GM21786 (cell line): ENCODE results near the gene GMCL2.
"Not testable (repeated sequence)": the region's sequence is repeated elsewhere in the genome, so short reads cannot be mapped to it uniquely, and the experiment has no call there.

ENCODE experiments used
- ATAC-seq: cut with Tn5 transposase; IDR thresholded peaks from one replicate; pipeline ENCODE4 v1.9.1; 2021; ENCODE audit not compliant: unreplicated experiment

GMCL2 gene, protein sequence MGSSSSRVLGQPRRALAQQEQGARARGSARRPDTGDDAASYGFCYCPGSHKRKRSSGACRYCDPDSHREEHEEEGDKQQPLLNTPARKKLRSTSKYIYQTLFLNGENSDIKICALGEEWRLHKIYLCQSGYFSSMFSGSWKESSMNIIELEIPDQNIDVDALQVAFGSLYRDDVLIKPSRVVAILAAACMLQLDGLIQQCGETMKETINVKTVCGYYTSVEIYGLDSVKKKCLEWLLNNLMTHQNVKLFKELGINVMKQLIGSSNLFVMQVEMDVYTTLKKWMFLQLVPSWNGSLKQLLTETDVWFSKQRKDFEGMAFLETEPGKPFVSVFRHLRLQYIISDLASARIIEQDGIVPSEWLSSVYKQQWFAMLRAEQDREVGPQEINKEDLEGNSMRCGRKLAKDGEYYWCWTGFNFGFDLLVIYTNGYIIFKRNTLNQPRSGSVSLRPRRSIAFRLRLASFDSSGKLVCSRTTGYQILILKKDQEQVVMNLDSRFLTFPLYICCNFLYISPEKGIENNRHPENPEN

DNA sequence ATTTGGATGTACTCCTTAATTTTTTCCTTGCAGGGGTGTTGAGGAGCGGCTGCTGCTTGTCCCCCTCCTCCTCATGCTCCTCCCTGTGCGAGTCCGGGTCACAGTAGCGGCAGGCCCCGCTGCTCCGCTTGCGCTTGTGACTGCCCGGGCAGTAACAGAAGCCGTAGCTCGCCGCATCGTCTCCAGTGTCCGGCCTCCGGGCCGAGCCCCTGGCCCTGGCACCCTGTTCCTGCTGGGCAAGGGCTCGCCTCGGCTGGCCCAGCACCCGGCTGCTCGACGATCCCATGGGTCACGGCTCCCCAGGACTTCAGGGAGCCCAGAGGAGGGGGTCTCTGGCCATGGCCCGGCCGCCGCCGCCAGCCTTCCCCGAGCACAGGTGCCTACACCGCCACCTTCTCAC lies at the start of gene GMCL2:
TSS of gene GMCL2 (minus strand) at position 358 of the 400 bp plus-strand sequence. CDS start at position 286, 72 bp downstream.
- ATAC-seq: no peak

DNA sequence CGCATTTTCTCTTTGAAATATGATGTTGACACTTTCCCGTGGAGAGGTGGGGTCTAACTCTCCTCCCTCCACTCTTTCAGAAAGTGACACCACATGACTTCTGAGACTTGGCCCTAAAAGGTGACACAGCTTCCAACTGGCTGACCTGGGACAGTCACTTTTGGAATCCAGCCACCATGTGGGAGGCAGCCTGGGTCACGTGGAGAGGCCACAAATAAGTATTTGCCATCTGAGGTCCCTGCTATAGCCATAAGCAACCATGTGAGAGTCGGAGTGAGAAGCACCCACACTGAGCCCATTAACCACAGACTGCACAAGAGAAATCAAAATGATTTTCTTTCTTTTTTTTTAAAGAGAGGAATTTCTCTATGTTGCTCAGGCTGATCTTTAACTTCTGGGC lies 49.5 kb upstream of the GMCL2 start:
- ATAC-seq: no peak

DNA sequence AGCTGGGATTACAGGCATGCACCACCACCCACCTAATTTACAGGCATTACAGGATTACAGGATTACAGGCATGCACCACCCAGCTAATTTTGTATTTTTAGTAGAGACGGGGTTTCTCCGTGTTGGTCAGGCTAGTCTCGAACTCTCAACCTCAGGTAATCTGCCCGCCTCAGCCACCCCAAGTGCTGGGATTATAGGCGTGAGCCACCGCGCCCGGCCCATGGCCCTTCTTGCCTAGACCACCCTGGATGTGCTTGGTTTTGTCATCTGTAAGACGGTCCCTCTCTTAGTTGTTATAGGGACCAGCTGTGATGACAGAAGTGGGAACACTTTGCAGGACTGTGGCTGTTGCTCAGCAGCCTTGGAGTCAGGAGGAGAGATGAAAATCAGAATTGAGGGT lies 49.0 kb upstream of the GMCL2 start:
- no peak for ATAC-seq

DNA sequence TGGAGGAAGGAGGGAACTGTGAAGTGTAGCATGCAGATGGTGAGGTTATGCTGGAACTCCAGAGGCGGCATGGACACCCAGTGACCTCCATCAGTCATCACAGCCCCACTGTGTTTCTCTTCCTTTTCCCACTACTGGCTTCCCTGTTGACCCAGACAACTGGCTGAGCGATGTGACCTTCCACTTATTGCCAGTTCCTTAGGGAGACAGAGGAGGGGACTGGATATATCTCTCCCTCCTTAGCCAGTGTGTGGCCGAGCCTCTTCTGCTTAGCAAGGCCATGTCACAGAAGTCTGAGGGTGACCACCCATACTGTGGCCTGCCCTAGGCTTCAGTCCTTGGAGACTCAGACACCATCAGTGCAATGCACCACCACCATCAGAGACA lies 48.4 kb upstream of the GMCL2 start:
- ATAC-seq: no peak

DNA sequence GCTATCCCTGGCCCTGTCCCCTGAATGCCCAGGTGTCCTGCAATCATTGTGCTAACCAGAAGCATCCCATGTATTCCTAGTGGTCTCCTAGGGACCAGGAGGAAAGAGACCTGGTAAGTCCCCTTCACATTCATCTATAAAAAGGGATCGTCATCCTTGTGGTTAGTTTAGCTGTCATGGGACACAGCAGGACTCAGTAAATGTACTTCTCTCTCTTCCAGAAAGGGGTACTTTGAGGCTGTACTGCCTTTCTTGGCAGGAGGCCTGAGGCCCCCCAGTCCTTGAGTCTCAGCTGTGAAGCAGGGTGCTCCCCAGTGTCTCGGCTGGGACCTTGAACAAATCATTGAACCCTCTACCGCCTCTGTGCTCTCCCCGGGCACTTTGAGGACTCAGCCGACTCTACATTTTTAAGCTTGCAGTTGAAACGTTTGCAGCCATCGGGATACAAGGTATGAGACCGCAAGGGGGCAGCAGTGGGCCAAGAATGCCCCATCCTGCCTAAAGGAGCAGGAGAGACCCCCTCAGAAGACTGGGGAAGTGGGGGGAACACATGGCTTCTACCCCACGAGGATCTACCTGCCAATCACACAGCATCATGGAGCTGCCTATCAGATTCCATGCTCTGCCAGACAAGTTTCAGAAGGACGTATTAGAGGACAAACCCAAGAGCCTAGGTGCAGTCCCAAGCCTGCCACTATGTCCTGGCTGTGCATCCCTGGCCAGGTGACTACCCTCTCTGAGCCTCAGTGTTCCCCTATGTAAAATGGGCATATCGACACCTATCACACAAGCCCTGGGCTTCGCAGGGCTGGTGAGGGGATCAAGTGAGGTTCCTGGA lies 47.8 kb upstream of the GMCL2 start:
- ATAC-seq: no peak

DNA sequence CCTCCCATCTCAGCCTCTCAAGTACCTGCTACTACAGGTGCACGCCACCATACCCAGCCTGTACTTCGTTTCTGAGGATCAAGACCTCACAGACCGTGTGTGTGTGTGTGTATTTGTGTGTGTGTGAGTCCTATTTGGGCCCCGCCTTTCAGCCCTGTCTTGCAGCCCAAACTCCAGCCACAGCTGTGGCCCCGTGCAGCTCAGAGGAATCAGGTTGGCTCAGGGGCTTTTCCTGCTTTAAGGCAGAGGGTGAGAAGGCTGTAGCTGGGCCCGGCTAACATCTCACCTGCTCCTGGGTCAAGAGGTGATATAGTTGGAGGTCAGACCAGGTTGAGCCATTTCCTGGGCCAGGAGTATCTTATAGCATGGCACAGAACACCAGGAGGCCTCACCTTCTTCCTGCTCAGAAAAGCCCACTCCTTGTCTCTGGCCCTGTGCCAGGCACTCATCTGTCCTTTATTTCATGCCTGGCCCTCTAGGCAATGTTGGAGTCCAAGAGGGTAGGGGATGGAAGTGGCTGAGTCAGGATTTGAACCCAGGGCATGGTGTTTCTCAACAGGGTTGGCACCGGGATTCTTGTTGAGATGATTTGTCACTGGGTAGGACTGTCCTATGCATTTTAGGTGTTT lies 47.1 kb upstream of the GMCL2 start:
- ATAC-seq: no peak

DNA sequence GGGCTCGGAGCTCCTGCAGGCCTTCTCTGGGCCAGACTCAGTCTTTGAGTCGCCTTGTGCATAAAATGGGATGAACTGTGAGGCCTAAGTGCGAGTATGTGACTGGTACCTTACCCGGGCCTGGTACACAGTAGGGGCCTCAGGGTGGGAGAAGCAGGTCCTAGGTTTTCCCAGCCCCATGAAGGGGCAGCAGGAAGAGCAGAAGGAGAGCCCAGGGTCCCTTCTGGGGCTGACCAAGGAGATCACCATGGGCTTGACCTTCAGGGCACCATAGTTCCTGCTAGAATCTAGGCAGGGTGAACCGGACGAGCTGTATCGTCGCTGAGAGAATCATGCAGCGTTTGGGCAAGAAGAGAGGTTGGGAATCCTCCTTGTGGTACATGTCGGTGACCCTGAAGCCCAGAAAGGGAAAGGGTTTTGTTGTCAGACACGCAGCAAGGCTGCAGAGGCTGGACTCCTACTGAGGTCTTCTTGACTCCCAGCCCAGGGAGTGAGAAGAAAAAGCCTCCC lies 45.8 kb upstream of the GMCL2 start:
- ATAC-seq: no peak

DNA sequence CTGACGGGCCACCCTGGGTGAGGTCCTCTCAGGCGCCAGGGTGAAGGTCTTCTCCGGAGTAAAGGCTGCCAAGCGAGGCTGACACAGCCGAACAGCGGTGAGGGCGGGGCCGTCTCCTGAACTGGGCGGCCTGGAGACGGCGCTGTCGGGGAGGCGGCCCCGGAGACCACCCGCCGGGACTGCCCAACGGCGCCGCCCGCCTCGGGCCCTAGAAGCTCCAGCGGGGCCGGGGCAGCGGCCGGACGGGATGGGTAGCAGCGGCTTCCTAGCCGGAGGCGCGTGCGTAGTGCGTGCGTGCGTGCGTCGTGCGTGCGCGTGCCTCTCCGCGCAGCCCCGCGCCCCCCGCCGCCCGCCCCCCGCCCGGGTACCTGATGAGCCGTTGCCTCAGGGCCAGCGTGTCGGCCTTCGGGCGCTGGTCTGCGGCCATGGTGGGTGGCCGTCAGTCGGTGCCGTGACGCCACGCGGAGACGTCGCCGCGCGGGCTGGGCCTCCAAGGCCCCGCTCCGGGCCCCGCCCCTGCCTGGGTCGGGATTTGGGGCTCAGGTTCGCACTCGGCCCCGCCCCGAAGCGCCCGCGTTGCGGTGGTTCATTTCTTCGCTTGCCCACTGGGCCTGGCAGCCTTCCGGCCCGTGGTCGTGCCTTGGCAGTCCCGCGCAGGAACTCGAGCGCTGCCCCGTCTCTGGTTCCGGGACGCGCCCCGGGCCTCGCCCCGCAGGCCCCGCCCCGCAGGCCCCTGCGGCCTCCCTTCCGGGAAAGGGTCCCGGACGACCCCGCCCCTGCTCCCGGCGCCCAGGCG lies 45.2 kb upstream of the GMCL2 start, which contains the start of gene PHYKPL:
TSS of gene PHYKPL (minus strand) at position 679 of the 796 bp plus-strand sequence. CDS start at position 427, 252 bp downstream.
- ATAC-seq: peak; percentile 68

DNA sequence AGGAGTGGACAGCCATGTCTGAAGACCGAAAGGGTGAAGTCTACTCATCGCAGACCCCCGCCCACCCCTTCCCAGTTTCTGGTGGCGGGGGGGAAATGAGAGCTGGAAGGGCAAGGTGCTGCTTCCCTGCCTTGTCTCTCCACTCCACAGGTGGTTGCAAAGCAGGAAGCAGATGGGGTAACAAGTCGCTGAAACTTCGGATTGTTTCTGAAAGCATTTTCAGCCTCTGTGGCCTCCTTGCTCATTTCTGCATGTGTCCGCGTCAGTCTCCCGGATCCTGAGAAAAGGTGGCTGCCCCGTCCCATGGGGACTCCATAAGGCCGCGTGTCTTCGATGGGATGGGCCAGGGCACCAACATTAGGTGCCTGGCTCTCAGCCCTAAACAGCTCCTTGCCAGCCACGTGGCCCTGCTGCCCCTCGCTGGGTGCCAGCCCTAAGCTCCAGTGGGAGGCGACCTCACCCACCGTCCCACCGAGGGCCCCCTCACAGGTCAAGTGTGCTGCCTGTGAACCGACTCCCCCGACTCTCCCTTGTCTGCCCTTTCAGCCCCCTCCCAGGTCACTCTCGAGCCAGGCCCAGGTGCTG lies 44.5 kb upstream of the GMCL2 start:
- ATAC-seq: peak; percentile 2

DNA sequence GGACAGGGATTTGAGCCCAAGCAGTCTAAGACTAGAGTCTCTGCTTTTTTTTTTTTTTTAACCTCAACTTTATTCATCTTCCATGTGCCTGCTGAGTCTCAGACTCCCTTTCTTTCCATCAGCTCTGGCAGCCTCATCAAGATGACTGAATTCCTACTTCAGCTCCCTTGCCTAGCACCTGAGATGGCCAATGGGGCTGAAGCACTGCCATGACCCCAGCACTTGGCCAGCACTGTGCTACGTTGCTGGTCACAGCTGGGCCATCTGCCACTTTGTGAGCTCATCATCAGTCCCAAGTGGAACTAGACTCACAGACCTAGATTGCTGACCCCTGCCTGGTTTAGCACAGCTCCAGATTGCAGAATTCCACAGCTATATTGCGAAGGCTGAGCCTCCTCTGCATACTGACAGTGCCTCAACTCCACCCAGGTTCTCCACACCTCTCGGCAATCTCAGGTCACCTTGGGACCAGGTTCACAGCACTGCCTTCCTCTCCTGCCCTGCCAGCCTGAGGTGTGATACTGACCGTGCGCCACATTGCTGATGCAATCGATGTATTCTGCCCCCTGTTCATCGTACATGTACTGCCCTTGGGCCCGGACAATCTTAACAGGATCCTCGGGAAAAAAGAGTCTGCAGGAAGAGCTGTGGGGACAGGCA lies 43.8 kb upstream of the GMCL2 start:
- ATAC-seq: no peak

DNA sequence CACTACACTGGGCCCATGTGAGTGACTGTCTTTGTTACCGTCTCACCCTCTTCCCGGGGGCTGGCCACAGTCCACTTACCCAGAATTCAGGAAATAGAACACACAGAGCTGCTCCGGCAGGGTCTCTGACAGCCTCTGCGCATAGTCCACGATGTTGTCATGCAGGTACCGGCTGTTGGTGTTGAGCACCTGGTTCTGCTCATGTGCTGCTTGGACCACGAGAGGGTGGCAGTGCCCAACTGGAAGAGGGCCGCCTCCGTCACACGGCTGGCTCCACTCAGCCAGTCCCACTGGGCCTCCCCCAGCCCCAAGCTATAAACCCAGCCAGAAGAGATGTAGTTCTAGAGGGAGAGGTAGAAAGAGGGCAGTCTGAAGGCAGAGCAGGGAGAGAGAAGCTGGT lies 42.7 kb upstream of the GMCL2 start:
- no peak for ATAC-seq

DNA sequence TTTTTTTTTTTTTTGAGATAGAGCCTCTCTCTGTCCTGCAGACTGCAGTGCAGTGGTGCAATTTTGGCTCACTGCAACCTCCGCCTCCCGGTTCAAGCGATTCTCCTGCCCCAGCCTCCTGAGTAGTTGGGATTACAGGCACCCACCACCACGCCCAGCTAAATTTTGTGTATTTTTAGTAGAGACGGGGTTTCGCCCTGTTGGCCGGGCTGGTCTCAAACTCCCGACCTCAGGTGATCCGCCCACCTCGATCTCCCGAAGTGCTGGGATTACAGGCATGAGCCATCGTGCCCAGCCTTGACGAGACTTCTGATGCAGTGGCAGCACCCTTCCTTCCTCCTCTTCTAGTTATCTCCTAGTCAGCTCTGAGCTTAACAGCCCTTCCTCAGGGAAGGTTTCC lies 41.9 kb upstream of the GMCL2 start:
- not testable (repeated sequence) for ATAC-seq

DNA sequence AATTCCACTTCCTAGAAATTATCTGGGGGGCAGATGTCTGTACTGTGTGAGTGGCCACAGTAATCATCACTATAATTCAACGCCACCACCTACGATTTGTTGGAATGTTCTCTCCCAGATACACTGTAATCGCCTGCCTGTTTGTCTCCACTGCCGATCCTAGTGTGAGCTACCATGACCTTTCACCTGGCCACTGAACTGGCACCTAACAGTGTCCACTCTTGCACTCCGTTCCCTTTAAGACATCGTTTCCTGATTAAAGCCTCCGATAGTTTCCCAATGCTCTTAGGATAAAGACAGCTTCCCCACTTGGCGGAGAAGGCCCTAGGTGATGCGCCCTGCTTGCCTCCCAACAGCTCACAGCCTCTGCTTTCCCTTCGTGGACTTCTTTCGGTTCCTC lies 41.4 kb upstream of the GMCL2 start:
- ATAC-seq: no peak

DNA sequence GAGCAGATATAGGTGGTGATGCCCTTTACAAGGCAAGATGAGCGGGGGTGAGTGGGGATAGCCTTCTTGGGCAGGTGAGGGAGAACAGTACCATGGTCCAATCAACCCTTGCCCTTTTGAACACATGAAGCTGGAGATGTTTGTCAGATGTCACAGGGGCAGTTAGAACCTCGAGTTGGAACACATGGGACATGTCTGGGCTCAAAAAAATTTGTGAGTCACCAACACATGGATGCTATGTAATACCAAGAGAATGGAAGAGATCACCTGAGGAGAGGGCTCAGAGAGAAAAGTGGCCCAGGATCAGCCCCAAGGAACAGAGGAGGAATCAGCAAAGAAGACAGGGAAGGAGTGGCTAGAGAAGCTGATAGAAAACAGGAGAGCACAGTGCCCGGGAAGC lies 40.8 kb upstream of the GMCL2 start:
- ATAC-seq: no peak

DNA sequence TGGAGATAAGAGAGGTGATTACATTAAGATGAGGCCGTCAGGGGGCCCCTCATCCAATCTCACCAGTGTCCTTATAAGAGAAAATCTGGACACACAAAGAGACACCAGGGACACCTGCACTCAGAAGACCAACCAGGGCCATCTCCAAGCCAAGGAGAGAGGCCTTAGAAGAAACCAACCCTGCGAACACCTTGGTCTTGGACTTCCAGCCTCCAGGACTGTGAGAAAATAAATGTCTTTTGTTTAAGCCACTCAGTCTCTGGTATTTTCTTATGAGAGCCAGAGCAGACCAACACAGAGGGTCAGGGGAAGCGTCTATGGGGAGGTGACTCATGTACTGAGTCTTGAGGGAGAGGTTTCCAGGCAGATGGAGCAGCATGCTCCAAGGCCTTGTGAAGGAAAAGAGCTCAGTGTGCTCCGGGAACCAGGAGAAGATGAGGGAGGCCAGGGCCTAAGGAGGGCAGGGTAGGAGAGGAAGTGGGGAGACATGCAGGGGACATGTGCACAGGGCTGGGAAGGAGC lies 40.0 kb upstream of the GMCL2 start:
- ATAC-seq: no peak

DNA sequence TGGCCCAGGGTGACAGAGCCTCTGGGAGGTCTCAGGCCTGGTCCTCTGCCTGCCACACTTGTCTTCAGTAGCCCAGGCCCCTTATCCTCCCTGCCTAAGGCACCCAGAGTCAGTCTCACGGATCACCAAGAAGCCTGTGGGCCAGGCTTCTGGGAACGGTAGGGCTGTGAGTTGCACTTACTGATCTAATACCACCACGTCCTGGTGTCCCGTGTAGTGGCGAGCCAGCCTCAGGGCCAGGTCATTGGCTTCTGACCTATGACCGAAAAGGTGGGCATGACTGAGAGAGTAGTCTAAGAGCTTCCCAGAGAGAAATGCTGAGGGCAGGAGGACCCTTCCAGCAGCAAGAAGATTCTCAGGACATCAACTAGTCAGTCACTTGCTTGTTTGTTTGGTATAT lies 38.0 kb upstream of the GMCL2 start:
- no peak for ATAC-seq

DNA sequence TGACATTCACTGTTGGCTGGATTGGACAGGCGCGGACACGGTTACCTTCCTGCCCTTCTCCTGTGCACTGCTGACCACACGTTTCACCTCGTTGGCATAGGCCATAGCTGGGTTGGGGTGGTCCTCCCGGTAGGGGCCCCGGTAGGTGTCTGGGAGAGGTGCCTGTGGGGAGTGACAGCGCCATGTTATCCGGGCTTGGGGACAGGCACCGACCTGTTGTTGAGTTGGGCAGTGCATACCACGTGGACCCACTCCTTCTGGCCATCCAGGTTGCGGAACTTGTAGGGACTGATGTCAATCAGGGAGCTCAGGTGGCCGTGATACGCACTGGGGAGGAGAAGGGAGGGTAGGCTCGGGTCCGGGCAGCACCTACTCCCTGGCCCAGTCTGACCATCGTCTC lies 37.2 kb upstream of the GMCL2 start:
- ATAC-seq: no peak

DNA sequence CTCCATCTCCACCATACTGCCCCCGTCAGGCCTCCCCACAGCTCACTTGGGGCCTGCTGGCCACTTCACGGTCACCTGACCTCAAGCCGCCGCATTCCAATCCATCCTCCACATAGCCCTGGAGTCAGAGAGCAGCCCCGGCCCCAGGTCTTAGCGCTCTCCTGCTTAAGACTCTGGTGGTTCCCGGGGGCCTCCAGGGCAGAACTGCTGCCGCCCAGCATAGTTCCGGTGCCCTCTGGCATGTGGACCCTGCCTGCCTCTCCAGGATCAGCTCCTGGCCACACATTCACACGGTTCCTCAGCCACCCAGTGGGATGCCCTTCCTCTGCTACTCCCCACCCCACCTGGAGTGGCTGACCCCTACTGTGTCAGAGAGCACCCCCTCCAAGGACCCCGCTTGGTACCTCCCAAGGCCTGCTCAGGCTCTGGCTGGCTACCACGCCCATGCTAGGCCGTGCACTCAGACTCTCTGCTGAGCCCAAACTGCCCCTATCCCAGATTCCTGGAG lies 36.7 kb upstream of the GMCL2 start:
- no peak for ATAC-seq

DNA sequence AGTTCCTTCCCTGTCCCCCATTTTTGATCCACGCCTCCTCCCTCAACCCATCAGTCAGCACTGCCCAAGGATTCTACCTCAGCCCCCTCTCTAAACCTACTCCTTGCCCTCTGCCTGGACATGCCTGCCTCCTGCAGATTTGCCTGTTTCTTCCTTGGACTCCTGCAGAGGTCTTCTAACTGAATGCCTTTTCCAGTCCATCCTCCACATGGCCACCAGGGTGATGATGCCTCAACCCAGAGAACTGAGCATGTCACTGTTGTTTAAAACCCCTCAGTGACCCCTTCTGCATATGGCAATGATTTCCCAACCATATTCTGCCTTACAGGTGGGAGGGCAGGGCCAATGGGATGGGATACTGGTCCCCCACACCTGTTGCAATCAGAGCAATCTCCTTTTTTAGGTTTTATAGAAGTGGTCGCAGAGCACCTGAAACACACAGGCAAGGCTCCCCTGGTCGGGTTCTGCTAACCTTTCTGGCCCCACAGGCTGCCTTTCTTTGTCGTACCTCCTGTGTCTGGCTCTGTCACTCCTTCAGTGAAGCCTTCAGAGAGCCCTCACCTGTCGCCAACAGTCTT lies 36.1 kb upstream of the GMCL2 start:
- ATAC-seq: no peak
